Activated T-helper 17 cell treated with anti-CD3 and anti-CD28 coated beads, Interleukin-2, amount 50 U/mL, for 72 hours (primary cell): ENCODE results near the gene TDRD7. TPM values are rescaled to one million over a fixed set of nuclear protein-coding genes. Genes with fewer than 3 reads are reported as not detected.

Experiments
- ATAC-seq: fragments of 150-1000 bp; cut with Tn5 transposase; replicated peaks from 2 replicates; pipeline ENCODE4 v1.10.0; 2021; ENCODE audit warnings: mild to moderate bottlenecking, moderate library complexity
- H3K27ac Mint-ChIP-seq: one replicate; pipeline ENCODE4 v1.8.0; 2022; ENCODE audit warnings: mixed read lengths
- H3K27me3 Mint-ChIP-seq: one replicate; pipeline ENCODE4 v1.8.0; 2022; ENCODE audit warnings: mixed read lengths
- H3K36me3 Mint-ChIP-seq: one replicate; pipeline ENCODE4 v1.8.0; 2022; ENCODE audit warnings: low read depth, mild to moderate bottlenecking, mixed read lengths
- H3K4me1 Mint-ChIP-seq: one replicate; pipeline ENCODE4 v1.8.0; 2022; ENCODE audit warnings: mixed read lengths
- H3K4me3 Mint-ChIP-seq: one replicate; pipeline ENCODE4 v1.8.0; 2022; ENCODE audit warnings: mild to moderate bottlenecking, mixed read lengths
- H3K9me3 Mint-ChIP-seq: one replicate; pipeline ENCODE4 v1.8.0; 2022; ENCODE audit warnings: mixed read lengths
- total RNA-seq, 2 donors: library from RNA; stranded (reverse); gene quantifications; one replicate each; pipeline ENCODE4 v1.2.3, GENCODE V29; 2022

Gene TDRD7
- total RNA-seq, 2 donors from 2014 or later = 6.3 to 7.5 TPM

- H3K4me3 Mint-ChIP-seq = no peak overlapping the region
- peaks cover 35% of the 10 kb centered on the region for H3K27me3 Mint-ChIP-seq
- H3K27ac Mint-ChIP-seq = no peak overlapping the region
- no peaks in the 10 kb centered on the region for H3K36me3 Mint-ChIP-seq
- H3K9me3 Mint-ChIP-seq = no peaks in the 10 kb centered on the region
- ATAC-seq = no peak
- H3K4me1 Mint-ChIP-seq = no peaks in the 10 kb centered on the region
Measured at GRCh38 chr9:97519441-97519970, 107.6 kb downstream of the TDRD7 start.

GRCh38 chr9:97521576-97522333 is 109.9 kb downstream of the TDRD7 start:
- Mint-ChIP-seq H3K27ac (no peak overlapping the region), H3K4me3 (no peak overlapping the region), H3K27me3 (peaks cover 27% of the 10 kb centered on the region), H3K4me1 (no peaks in the 10 kb centered on the region), H3K9me3 (no peaks in the 10 kb centered on the region), H3K36me3 (no peaks in the 10 kb centered on the region)
- no peak for ATAC-seq

- Mint-ChIP-seq H3K36me3 (no peaks in the 10 kb centered on the region), H3K27me3 (peaks cover 5% of the 10 kb centered on the region), H3K9me3 (no peaks in the 10 kb centered on the region), H3K4me1 (peaks cover 2% of the 10 kb centered on the region), H3K4me3 (no peak overlapping the region), H3K27ac (no peak overlapping the region)
- no peak for ATAC-seq
Measured at GRCh38 chr9:97524424-97524823, 112.5 kb downstream of the TDRD7 start.

- Mint-ChIP-seq H3K4me1 (peaks cover 7% of the 10 kb centered on the region), H3K36me3 (no peaks in the 10 kb centered on the region), H3K4me3 (no peak overlapping the region), H3K9me3 (no peaks in the 10 kb centered on the region), H3K27me3 (peaks cover 3% of the 10 kb centered on the region), H3K27ac (no peak overlapping the region)
- no peak for ATAC-seq
Measured at GRCh38 chr9:97525451-97525850, 113.6 kb downstream of the TDRD7 start.

GRCh38 chr9:97526895-97527575 is 115.1 kb downstream of the TDRD7 start:
- Mint-ChIP-seq H3K9me3 (no peaks in the 10 kb centered on the region), H3K4me1 (peaks cover 7% of the 10 kb centered on the region), H3K36me3 (no peaks in the 10 kb centered on the region), H3K4me3 (no peak overlapping the region), H3K27me3 (peaks cover under 1% of the 10 kb centered on the region), H3K27ac (peak overlapping the region; percentile 7)
- ATAC-seq = no peak

GRCh38 chr9:97527626-97528528 is 116.0 kb downstream of the TDRD7 start:
- Mint-ChIP-seq H3K9me3 (no peaks in the 10 kb centered on the region), H3K36me3 (no peaks in the 10 kb centered on the region), H3K4me3 (no peak overlapping the region), H3K27me3 (peaks cover 5% of the 10 kb centered on the region), H3K4me1 (peaks cover 7% of the 10 kb centered on the region), H3K27ac (peak overlapping the region; percentile 7)
- ATAC-seq = no peak

GRCh38 chr9:97528529-97529230 is 116.8 kb downstream of the TDRD7 start:
- Mint-ChIP-seq H3K9me3 (no peaks in the 10 kb centered on the region), H3K4me3 (no peak overlapping the region), H3K27me3 (peaks cover 5% of the 10 kb centered on the region)

GRCh38 chr9:97529363-97530076 is 117.6 kb downstream of the TDRD7 start:
- H3K27me3 Mint-ChIP-seq = peaks cover 5% of the 10 kb centered on the region
- H3K9me3 Mint-ChIP-seq = peaks cover under 1% of the 10 kb centered on the region
- peaks cover 7% of the 10 kb centered on the region for H3K4me1 Mint-ChIP-seq
- H3K27ac Mint-ChIP-seq = peak overlapping the region; percentile 63
- H3K4me3 Mint-ChIP-seq = peak overlapping the region; percentile 49
- H3K36me3 Mint-ChIP-seq = no peaks in the 10 kb centered on the region
- peak; percentile 99 for ATAC-seq

More at GRCh38 chr9:97528529-97529230, 116.8 kb downstream of the TDRD7 start:
- Mint-ChIP-seq H3K4me1 (peaks cover 7% of the 10 kb centered on the region), H3K36me3 (no peaks in the 10 kb centered on the region), H3K27ac (no peak overlapping the region)
- ATAC-seq = no peak

GRCh38 chr9:97531888-97532376 is 120.0 kb downstream of the TDRD7 start:
- peaks cover 4% of the 10 kb centered on the region for H3K9me3 Mint-ChIP-seq
- peaks cover 7% of the 10 kb centered on the region for H3K4me1 Mint-ChIP-seq
- no peaks in the 10 kb centered on the region for H3K36me3 Mint-ChIP-seq
- peaks cover 14% of the 10 kb centered on the region for H3K27me3 Mint-ChIP-seq
- peak overlapping the region; percentile 69 for H3K27ac Mint-ChIP-seq
- no peak overlapping the region for H3K4me3 Mint-ChIP-seq
- no peak for ATAC-seq

- no peak overlapping the region for H3K27ac Mint-ChIP-seq
- no peak overlapping the region for H3K4me3 Mint-ChIP-seq
- peaks cover 7% of the 10 kb centered on the region for H3K4me1 Mint-ChIP-seq
- H3K27me3 Mint-ChIP-seq = peaks cover 14% of the 10 kb centered on the region
- no peak for ATAC-seq
- H3K36me3 Mint-ChIP-seq = no peaks in the 10 kb centered on the region
- H3K9me3 Mint-ChIP-seq = peaks cover 4% of the 10 kb centered on the region
Measured at GRCh38 chr9:97534185-97534584, 122.3 kb downstream of the TDRD7 start.

GRCh38 chr9:97534961-97535594 is 123.2 kb downstream of the TDRD7 start:
- Mint-ChIP-seq H3K36me3 (no peaks in the 10 kb centered on the region), H3K27me3 (peaks cover 15% of the 10 kb centered on the region), H3K27ac (no peak overlapping the region), H3K4me3 (no peak overlapping the region), H3K4me1 (no peaks in the 10 kb centered on the region), H3K9me3 (peaks cover 4% of the 10 kb centered on the region)
- ATAC-seq = no peak

- Mint-ChIP-seq H3K4me1 (no peaks in the 10 kb centered on the region), H3K27me3 (peaks cover 20% of the 10 kb centered on the region), H3K36me3 (no peaks in the 10 kb centered on the region), H3K27ac (no peak overlapping the region), H3K9me3 (peaks cover 4% of the 10 kb centered on the region), H3K4me3 (no peak overlapping the region)
- no peak for ATAC-seq
Measured at GRCh38 chr9:97535771-97536170, 123.9 kb downstream of the TDRD7 start.

GRCh38 chr9:97536480-97536879 is 124.6 kb downstream of the TDRD7 start:
- Mint-ChIP-seq H3K9me3 (peaks cover 4% of the 10 kb centered on the region), H3K36me3 (no peaks in the 10 kb centered on the region), H3K27me3 (peaks cover 20% of the 10 kb centered on the region), H3K4me3 (no peak overlapping the region), H3K4me1 (no peaks in the 10 kb centered on the region), H3K27ac (no peak overlapping the region)
- ATAC-seq = no peak
